H1 (cell line): ENCODE measurements around the gene ALKBH3. TPM values are rescaled to one million over a fixed set of nuclear protein-coding genes. Genes with fewer than 3 reads are reported as not detected.

Experiments
- CTCF ChIA-PET: fragments of 300-600 bp; sonication (Branson Sonifier 250); formaldehyde crosslinking; loops from one replicate; lab custom pipeline; 2021; ENCODE audit not compliant: partially characterized antibody; lab: Charles Lee
- POLR2A ChIA-PET: fragments of 300-600 bp; sonication (Branson Sonifier 250); formaldehyde crosslinking; loops from one replicate; lab custom pipeline; 2021; ENCODE audit warnings: inconsistent platforms; ENCODE audit not compliant: partially characterized antibody; lab: Charles Lee
- DNase-seq, 2 experiments: peaks; one replicate each; pipeline versions ENCODE4 v3.0.0 to v3.0.0-alpha.2; 2010 to 2022; ENCODE audit warnings: low spot score in 2 of 2, low read depth in 1 of 2, mixed read lengths in 1 of 2
- FAIRE-seq: peaks from 2 replicates; lab custom pipeline; 2011; peaks lifted over from hg19 to GRCh38; lab: Jason Lieb, UNC
- H2AFZ ChIP-seq: 2 replicates; pipeline ENCODE4 v1.8.1; 2012; ENCODE audit warnings: low read length, inconsistent platforms
- H2AK5ac ChIP-seq: 2 replicates; pipeline ENCODE4 v1.6.1; 2013; ENCODE audit warnings: low read depth, low read length
- H2BK120ac ChIP-seq: replicated peaks from 2 replicates; pipeline ENCODE3; 2013; ENCODE audit warnings: low read depth, low read length, inconsistent platforms
- H2BK12ac ChIP-seq: 2 replicates; pipeline ENCODE4 v1.6.1; 2013; ENCODE audit warnings: low read depth, low read length
- H2BK15ac ChIP-seq: 2 replicates; pipeline ENCODE4 v1.6.1; 2013; ENCODE audit warnings: low read length
- H2BK20ac ChIP-seq: 2 replicates; pipeline ENCODE4 v1.6.1; 2013; ENCODE audit warnings: low read length
- H2BK5ac ChIP-seq: 2 replicates; pipeline ENCODE4 v1.6.1; 2013; ENCODE audit warnings: low read depth, low read length
- H3K14ac ChIP-seq: 2 replicates; pipeline ENCODE4 v1.6.1; 2013; ENCODE audit warnings: inconsistent platforms; ENCODE audit not compliant: insufficient read length
- H3K18ac ChIP-seq: 2 replicates; pipeline ENCODE4 v1.6.1; 2013; ENCODE audit warnings: low read length; ENCODE audit errors: extremely low read depth
- H3K23ac ChIP-seq: 2 replicates; pipeline ENCODE4 v1.6.1; 2013; ENCODE audit warnings: inconsistent platforms; ENCODE audit not compliant: insufficient read length
- H3K23me2 ChIP-seq: 2 replicates; pipeline ENCODE4 v1.6.1; 2013; ENCODE audit warnings: low read depth, low read length
- H3K27ac ChIP-seq: 2 replicates; pipeline ENCODE4 v1.6.1; 2011; ENCODE audit warnings: low read depth, low read length, inconsistent platforms
- H3K27me3 ChIP-seq, 4 experiments: replicated peaks in 1 of 4; 1 replicate in 1 of 4; 2 replicates in 3 of 4; pipeline versions ENCODE4 v1.6.1 to v1.8.1; 2011 to 2013; ENCODE audit warnings: low read length in 3 of 4, mild to moderate bottlenecking in 3 of 4, inconsistent platforms in 2 of 4, mixed read lengths in 2 of 4, moderate library complexity in 1 of 4; ENCODE audit not compliant: control insufficient read depth in 3 of 4, insufficient read depth in 3 of 4; ENCODE audit errors: extremely low read depth in 1 of 4
- H3K36me3 ChIP-seq, 4 experiments: 2 replicates each; pipeline versions ENCODE4 v1.6.1 to v1.8.1; 2011 to 2013; ENCODE audit warnings: mild to moderate bottlenecking in 4 of 4, low read length in 3 of 4, moderate library complexity in 2 of 4, control low read depth in 1 of 4, inconsistent platforms in 1 of 4; ENCODE audit not compliant: insufficient read depth in 4 of 4, control insufficient read depth in 2 of 4
- H3K4ac ChIP-seq: replicated peaks from 2 replicates; pipeline ENCODE3; 2013; ENCODE audit warnings: low read length, low read depth, mixed read lengths, inconsistent platforms; ENCODE audit not compliant: insufficient read length
- H3K4me1 ChIP-seq, 4 experiments: replicated peaks in 1 of 4; 1 replicate in 1 of 4; 2 replicates in 3 of 4; pipeline versions ENCODE4 v1.6.1 to v1.8.1; 2011 to 2013; ENCODE audit warnings: low read length in 3 of 4, inconsistent platforms in 2 of 4, mixed read lengths in 1 of 4; ENCODE audit not compliant: insufficient read depth in 4 of 4, control insufficient read depth in 3 of 4
- H3K4me2 ChIP-seq, 2 experiments: 2 replicates each; pipeline versions ENCODE4 v1.6.1 to v1.8.1; 2011 to 2013; ENCODE audit warnings: low read depth in 2 of 2, low read length in 2 of 2, control low read depth in 1 of 2, inconsistent platforms in 1 of 2, mild to moderate bottlenecking in 1 of 2; ENCODE audit not compliant: insufficient read depth in 1 of 2
- H3K4me3 ChIP-seq, 4 experiments: fragments of 200-600, 300-600 bp in 1 of 4; sonication (generic), shearing (Covaris generic), sonication (Bioruptor Twin) in 1 of 4; 2 replicates each; pipeline versions ENCODE4 v1.5.1 to v1.8.1; 2011 to 2016; ENCODE audit warnings: low read length in 4 of 4, low read depth in 3 of 4, control low read depth in 2 of 4, inconsistent platforms in 2 of 4, mild to moderate bottlenecking in 2 of 4, mixed read lengths in 1 of 4, moderate library complexity in 1 of 4; ENCODE audit not compliant: insufficient read depth in 2 of 4; ENCODE audit errors: extremely low read depth in 1 of 4
- H3K56ac ChIP-seq: replicated peaks from 2 replicates; pipeline ENCODE3; 2013; ENCODE audit warnings: low read depth, mild to moderate bottlenecking, mixed read lengths, low read length, inconsistent platforms; ENCODE audit not compliant: insufficient read length
- H3K79me1 ChIP-seq: 2 replicates; pipeline ENCODE4 v1.6.1; 2013; ENCODE audit warnings: low read depth, low read length, control low read depth
- H3K79me2 ChIP-seq, 2 experiments: 2 replicates each; pipeline versions ENCODE4 v1.6.1 to v1.8.1; 2012 to 2013; ENCODE audit warnings: low read length in 2 of 2, mild to moderate bottlenecking in 2 of 2, inconsistent platforms in 1 of 2; ENCODE audit not compliant: insufficient read depth in 2 of 2, control insufficient read depth in 1 of 2
- H3K9ac ChIP-seq, 4 experiments: replicated peaks in 1 of 4; 1 replicate in 1 of 4; 2 replicates in 3 of 4; pipeline versions ENCODE4 v1.6.1 to v1.8.1; 2011 to 2013; ENCODE audit warnings: low read depth in 3 of 4, low read length in 3 of 4, control low read depth in 2 of 4, mild to moderate bottlenecking in 2 of 4, moderate library complexity in 2 of 4, inconsistent platforms in 1 of 4; ENCODE audit errors: extremely low read depth in 1 of 4
- H3K9me3 ChIP-seq, 2 experiments: 2 replicates each; pipeline versions ENCODE4 v1.6.1 to v1.8.1; 2012 to 2013; ENCODE audit warnings: mild to moderate bottlenecking in 2 of 2, moderate library complexity in 2 of 2, control low read depth in 1 of 2, inconsistent platforms in 1 of 2, low read depth in 1 of 2, low read length in 1 of 2, mixed read lengths in 1 of 2; ENCODE audit not compliant: insufficient read depth in 2 of 2
- H4K20me1 ChIP-seq, 2 experiments: replicated peaks in 1 of 2; 2 replicates each; pipeline versions ENCODE3 to v1.8.1; 2011 to 2013; ENCODE audit warnings: inconsistent platforms in 2 of 2, low read length in 2 of 2, mild to moderate bottlenecking in 1 of 2; ENCODE audit not compliant: insufficient read depth in 2 of 2, control insufficient read depth in 1 of 2
- H4K5ac ChIP-seq: 2 replicates; pipeline ENCODE4 v1.6.1; 2013; ENCODE audit warnings: low read length, low read depth, mixed read lengths, inconsistent platforms; ENCODE audit not compliant: insufficient read length
- H4K8ac ChIP-seq: 2 replicates; pipeline ENCODE4 v1.8.0; 2013; ENCODE audit warnings: mild to moderate bottlenecking, moderate library complexity, low read length, inconsistent platforms; ENCODE audit not compliant: insufficient read depth; ENCODE audit errors: extremely low read depth
- H4K91ac ChIP-seq: replicated peaks from 2 replicates; pipeline ENCODE3; 2013; ENCODE audit warnings: low read length, mixed read lengths, inconsistent platforms; ENCODE audit not compliant: insufficient read length
- CBX5 ChIP-seq: fragments of 300-800, 300-1000 bp; sonication (generic); IDR thresholded peaks from 2 replicates; pipeline ENCODE4 v1.7.1; 2016; ENCODE audit warnings: antibody characterized with exemption, low read length, low read depth
- CTBP2 ChIP-seq: IDR thresholded peaks from 2 replicates; pipeline ENCODE4 v1.7.0; 2011; ENCODE audit warnings: borderline replicate concordance, mild to moderate bottlenecking, moderate library complexity, mixed read lengths, low read length; ENCODE audit not compliant: insufficient read depth, insufficient read length
- EP300 ChIP-seq, 2 experiments: IDR thresholded peaks; 1 replicate in 1 of 2; 2 replicates in 1 of 2; pipeline ENCODE4 v1.6.1; 2011 to 2012; ENCODE audit warnings: low read depth in 2 of 2, low read length in 2 of 2, mild to moderate bottlenecking in 2 of 2, borderline replicate concordance in 1 of 2, inconsistent platforms in 1 of 2, moderate library complexity in 1 of 2
- EZH2 ChIP-seq: fragments of 200-600 bp; sonication (generic); IDR thresholded peaks from 2 replicates; pipeline ENCODE4 v1.7.1; 2012; ENCODE audit warnings: low read depth, mild to moderate bottlenecking, moderate library complexity, low read length, inconsistent platforms; ENCODE audit not compliant: severe bottlenecking
- FOSL1 ChIP-seq: IDR thresholded peaks from 2 replicates; pipeline ENCODE4 v1.6.1; 2011; ENCODE audit warnings: mild to moderate bottlenecking, low read depth, low read length, moderate library complexity; ENCODE audit not compliant: insufficient read depth
- GABPA ChIP-seq: IDR thresholded peaks from 2 replicates; pipeline ENCODE4 v1.6.1; 2011; ENCODE audit warnings: mild to moderate bottlenecking, low read length, moderate library complexity, borderline replicate concordance; ENCODE audit not compliant: insufficient read depth
- HDAC2 ChIP-seq, 2 experiments: fragments of 300-600 bp in 1 of 2; sonication (generic) in 1 of 2; IDR thresholded peaks; 2 replicates each; pipeline ENCODE4 v1.6.1; 2011 to 2012; ENCODE audit warnings: low read depth in 2 of 2, low read length in 2 of 2, mild to moderate bottlenecking in 2 of 2, moderate library complexity in 2 of 2, borderline replicate concordance in 1 of 2, inconsistent platforms in 1 of 2
- MAFK ChIP-seq: IDR thresholded peaks from 2 replicates; pipeline ENCODE4 v1.6.1; 2012; ENCODE audit warnings: low read depth, mild to moderate bottlenecking, improper control_type of control experiment, low read length
- POLR2A ChIP-seq, 2 experiments: IDR thresholded peaks; 1 replicate in 1 of 2; 2 replicates in 1 of 2; pipeline ENCODE4 v1.6.1; 2011; ENCODE audit warnings: low read depth in 2 of 2, low read length in 2 of 2, mild to moderate bottlenecking in 2 of 2; ENCODE audit errors: control extremely low read depth in 1 of 2
- polyA plus RNA-seq, 7 experiments: library from polyadenylated mRNA; depleted of rRNA in 3 of 7; stranded (reverse) in 5 of 7; unstranded in 2 of 7; fragments of >200 nt in 5 of 7; fragments of 200-250 nt in 2 of 7; gene quantifications; 1 replicate in 5 of 7; 2 replicates in 1 of 7; 4 replicates in 1 of 7; pipeline versions ENCODE4 v1.2.1 to v1.2.3, GENCODE V29; 2011 to 2013; ENCODE audit warnings: missing spikeins in 2 of 7, mixed read lengths in 2 of 7
- total RNA-seq: library from RNA; stranded (reverse); fragmentation: NEBNext Ultra II Directional; extraction: Animal tissue kit (Norgen Biotek cat#: 25700); gene quantifications from 2 replicates; pipeline ENCODE4 v1.2.1, GENCODE V29; 2021
- TF ChIP-seq, protein P1 (sequence below): IDR thresholded peaks from 2 replicates; pipeline ENCODE4 v1.6.1; 2011; ENCODE audit warnings: low read depth, mild to moderate bottlenecking, low read length; ENCODE audit not compliant: insufficient read depth

The ALKBH3 gene
- total and polyA plus RNA-seq, 2 of the 8 experiments (the other 6 are each of a cell fraction or from before 2014, with no cell fraction given), result 10.5 to 11.4 TPM

DNA sequence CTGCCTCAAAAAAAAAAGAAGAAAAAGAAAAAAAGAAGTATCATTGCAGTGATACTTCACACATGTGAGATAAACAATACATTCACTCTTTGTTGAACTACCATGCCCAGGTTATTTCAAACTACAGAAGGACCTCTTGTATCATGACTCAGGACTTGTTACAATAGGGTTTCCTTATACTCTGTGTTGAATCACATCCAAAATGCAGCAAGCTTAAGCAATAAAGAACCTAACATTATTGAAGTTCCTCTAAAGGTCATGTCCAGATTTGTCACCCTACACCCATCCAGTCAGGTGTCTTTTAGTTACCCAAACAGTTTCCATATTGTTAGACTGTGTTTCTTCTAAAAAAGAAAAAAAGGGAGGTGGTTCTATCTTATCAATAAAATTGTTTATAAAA lies 26.9 kb upstream of the ALKBH3 start:
- Histone ChIP-seq H3K27ac (no peak overlapping the region), H3K79me1 (no peaks in the 10 kb centered on the region), H3K27me3 (no peaks in the 10 kb centered on the region), H2BK15ac (no peak overlapping the region), H3K4me3 (no peak overlapping the region), H2BK20ac (no peak overlapping the region), H2BK12ac (no peak overlapping the region), H2BK5ac (no peak overlapping the region), H4K8ac (no peak overlapping the region), H3K56ac (no peak overlapping the region), H3K23ac (no peak overlapping the region), H4K91ac (no peak overlapping the region), H2AK5ac (no peak overlapping the region), H3K23me2 (no peaks in the 10 kb centered on the region), H3K18ac (no peak overlapping the region), H2BK120ac (no peak overlapping the region), H3K9ac (no peak overlapping the region), H4K20me1 (peaks cover 0 to 3% of the 10 kb centered on the region in 2 experiments), H3K4me2 (no peak overlapping the region), H3K14ac (no peak overlapping the region), H3K4me1 (peaks cover 0 to 5% (median 1%) of the 10 kb centered on the region in 4 experiments; a peak in 1 of 7 replicates), H4K5ac (no peak overlapping the region), H3K9me3 (no peaks in the 10 kb centered on the region), H3K79me2 (no peaks in the 10 kb centered on the region), H2AFZ (no peak overlapping the region), H3K36me3 (peaks cover 2 to 16% (median 4%) of the 10 kb centered on the region in 4 experiments; a peak in 3 of 8 replicates), H3K4ac (no peak overlapping the region)
- ChIA-PET POLR2A (no interaction called here), CTCF (interaction anchor here (1.3 to 1.6 kb wide), 2 partner anchors 28 to 222 kb away, joined by 3 to 6 read pairs; no protein-coding TSS in a partner anchor)
- FAIRE-seq (no peak), DNase-seq (no peak)
- TF ChIP-seq MAFK, result no peak
- TF ChIP-seq FOSL1, result no peak
- TF ChIP-seq POLR2A (IDR thresholded peaks at IDR 0.05; ENCODE audit: control extremely low read depth in 1 of 2, low read depth in 2 of 2, low read length in 2 of 2), result no peak
- TF ChIP-seq GABPA, result no peak
- TF ChIP-seq EZH2, result no peak
- TF ChIP-seq HDAC2 (IDR thresholded peaks at IDR 0.05; ENCODE audit: borderline replicate concordance in 1 of 2, low read depth in 2 of 2, low read length in 2 of 2), result no peak
- TF ChIP-seq EP300 (IDR thresholded peaks at IDR 0.05; ENCODE audit: borderline replicate concordance in 1 of 2, low read depth in 2 of 2, low read length in 2 of 2), result no peak
- TF ChIP-seq CTBP2, result no peak
- TF ChIP-seq CBX5, result no peak
- TF ChIP-seq, protein P1, sequence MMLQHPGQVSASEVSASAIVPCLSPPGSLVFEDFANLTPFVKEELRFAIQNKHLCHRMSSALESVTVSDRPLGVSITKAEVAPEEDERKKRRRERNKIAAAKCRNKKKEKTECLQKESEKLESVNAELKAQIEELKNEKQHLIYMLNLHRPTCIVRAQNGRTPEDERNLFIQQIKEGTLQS, result no peak
